WTC11 (cell line): ENCODE measurements around the gene AK5. TPM values are rescaled to one million over a fixed set of nuclear protein-coding genes. Genes with fewer than 3 reads are reported as not detected.

Source experiments
- ATAC-seq: fragments of 200-7000 bp; cut with Tn5 transposase; 2 replicates; pipeline ENCODE4 v1.10.0; 2021; ENCODE audit warnings: mild to moderate bottlenecking, moderate library complexity
- CTCF ChIA-PET: fragments of 300-600 bp; sonication (Branson Sonifier 250); formaldehyde crosslinking; loops from one replicate; lab custom pipeline; 2021; ENCODE audit warnings: antibody characterized with exemption; lab: Charles Lee
- POLR2A ChIA-PET: fragments of 350-600 bp; sonication (Branson Sonifier 250); formaldehyde crosslinking; loops from one replicate; lab custom pipeline; 2021; ENCODE audit warnings: antibody characterized with exemption; lab: Charles Lee
- DNase-seq: peaks from one replicate; pipeline ENCODE4 v3.0.0; 2021; ENCODE audit warnings: low spot score
- H3K27ac Mint-ChIP-seq: 2 replicates; pipeline ENCODE4 v1.8.0; 2021; ENCODE audit warnings: mixed read lengths
- H3K27me3 Mint-ChIP-seq: 2 replicates; pipeline ENCODE4 v1.8.0; 2021; ENCODE audit warnings: low read depth, mild to moderate bottlenecking, moderate library complexity, mixed read lengths
- H3K36me3 Mint-ChIP-seq: 2 replicates; pipeline ENCODE4 v1.8.0; 2021; ENCODE audit warnings: mixed read lengths
- H3K4me1 Mint-ChIP-seq: 2 replicates; pipeline ENCODE4 v1.8.0; 2022; ENCODE audit warnings: mixed read lengths
- H3K4me3 Mint-ChIP-seq: 2 replicates; pipeline ENCODE4 v1.8.0; 2021; ENCODE audit warnings: mild to moderate bottlenecking, moderate library complexity, mixed read lengths
- H3K9me3 Mint-ChIP-seq: 2 replicates; pipeline ENCODE4 v1.8.0; 2021; ENCODE audit warnings: mixed read lengths
- ELF4 ChIP-seq: sonication (generic); formaldehyde crosslinking; IDR thresholded peaks from 2 replicates; pipeline ENCODE4 v1.8.1; 2022; ENCODE audit warnings: low read depth, mild to moderate bottlenecking, moderate library complexity, missing genetic modification reagents
- EMX1 ChIP-seq: fragments of 250-450 bp; sonication (Bioruptor Pico); IDR thresholded peaks from 2 replicates; pipeline ENCODE4 v1.8.0; 2021; ENCODE audit warnings: mild to moderate bottlenecking
- ESRRA ChIP-seq: sonication (generic); formaldehyde crosslinking; IDR thresholded peaks from 2 replicates; pipeline ENCODE4 v1.8.1; 2022; ENCODE audit warnings: mild to moderate bottlenecking, missing genetic modification reagents, borderline replicate concordance
- FOXP4 ChIP-seq: sonication (generic); formaldehyde crosslinking; IDR thresholded peaks from 2 replicates; pipeline ENCODE4 v1.8.0; 2022; ENCODE audit warnings: mild to moderate bottlenecking, missing genetic modification reagents
- GABPB1 ChIP-seq: sonication (generic); formaldehyde crosslinking; IDR thresholded peaks from 2 replicates; pipeline ENCODE4 v1.8.1; 2023; ENCODE audit warnings: mild to moderate bottlenecking, missing genetic modification reagents
- GTF2I ChIP-seq: fragments of 250-450 bp; sonication (Bioruptor Pico); conservative IDR thresholded peaks from 2 replicates; pipeline ENCODE4 v1.4.0; 2021; ENCODE audit warnings: mild to moderate bottlenecking
- MXD4 ChIP-seq: fragments of 250-450 bp; sonication (Bioruptor Pico); IDR thresholded peaks from 2 replicates; pipeline ENCODE4 v1.8.0; 2021; ENCODE audit warnings: mild to moderate bottlenecking, moderate library complexity, borderline replicate concordance
- PRRX2 ChIP-seq: fragments of 250-450 bp; sonication (Bioruptor Pico); IDR thresholded peaks from 2 replicates; pipeline ENCODE4 v1.8.0; 2021; ENCODE audit warnings: mild to moderate bottlenecking
- TP53 ChIP-seq: sonication (generic); formaldehyde crosslinking; IDR thresholded peaks from 2 replicates; pipeline ENCODE4 v1.8.1; 2023; ENCODE audit warnings: mild to moderate bottlenecking, missing genetic modification reagents
- ZNF396 ChIP-seq: fragments of 250-450 bp; sonication (Bioruptor Pico); IDR thresholded peaks from 2 replicates; pipeline ENCODE4 v1.8.0; 2021; ENCODE audit warnings: mild to moderate bottlenecking, moderate library complexity, borderline replicate concordance
- ZNF423 ChIP-seq: fragments of 250-450 bp; sonication (Bioruptor Pico); IDR thresholded peaks from 2 replicates; pipeline ENCODE4 v2.1.2; 2022; ENCODE audit warnings: mild to moderate bottlenecking, moderate library complexity
- total RNA-seq: library from RNA; stranded (reverse); gene quantifications from 3 replicates; pipeline ENCODE4 v1.2.3, GENCODE V29; 2021
- TF ChIP-seq, protein P1 (sequence below): sonication (generic); formaldehyde crosslinking; IDR thresholded peaks from 2 replicates; pipeline ENCODE4 v1.8.0; 2022; ENCODE audit warnings: missing genetic modification reagents
- TF ChIP-seq, protein P2 (sequence below): fragments of 250-450 bp; sonication (Bioruptor Pico); conservative IDR thresholded peaks from 2 replicates; pipeline ENCODE4 v1.9.0; 2021; ENCODE audit warnings: mild to moderate bottlenecking
- TF ChIP-seq, protein P3 (sequence below): fragments of 250-450 bp; sonication (Bioruptor Pico); IDR thresholded peaks from 2 replicates; pipeline ENCODE4 v2.1.2; 2022; ENCODE audit warnings: mild to moderate bottlenecking, moderate library complexity
- TF ChIP-seq, protein P4 (sequence below): sonication (generic); formaldehyde crosslinking; IDR thresholded peaks from 2 replicates; pipeline ENCODE4 v1.8.0; 2022; ENCODE audit warnings: mild to moderate bottlenecking, missing genetic modification reagents
- TF ChIP-seq, protein P5 (sequence below): sonication (generic); formaldehyde crosslinking; IDR thresholded peaks from 2 replicates; pipeline ENCODE4 v1.8.1; 2022; ENCODE audit warnings: low read depth, missing genetic modification reagents, borderline replicate concordance
- TF ChIP-seq, protein P6 (sequence below): fragments of 250-450 bp; sonication (Bioruptor Pico); IDR thresholded peaks from 2 replicates; pipeline ENCODE4 v1.9.0; 2021; ENCODE audit warnings: mild to moderate bottlenecking, borderline replicate concordance
- TF ChIP-seq, protein P7 (sequence below): fragments of 250-450 bp; sonication (Bioruptor Pico); IDR thresholded peaks from 2 replicates; pipeline ENCODE4 v1.9.0; 2021; ENCODE audit warnings: moderate library complexity, mild to moderate bottlenecking, inconsistent platforms, borderline replicate concordance

AK5 gene
- total RNA-seq, 1 experiment from 2014 or later = 3.0 TPM

GRCh38 chr1:77275194-77275593, 6.6 kb upstream of the AK5 start:
- peaks cover 5% of the 10 kb centered on the region; the same call in 1 of the 2 replicates for H3K4me1 Mint-ChIP-seq
- ATAC-seq = peak; percentile 76
- TF ChIP-seq, protein P1, sequence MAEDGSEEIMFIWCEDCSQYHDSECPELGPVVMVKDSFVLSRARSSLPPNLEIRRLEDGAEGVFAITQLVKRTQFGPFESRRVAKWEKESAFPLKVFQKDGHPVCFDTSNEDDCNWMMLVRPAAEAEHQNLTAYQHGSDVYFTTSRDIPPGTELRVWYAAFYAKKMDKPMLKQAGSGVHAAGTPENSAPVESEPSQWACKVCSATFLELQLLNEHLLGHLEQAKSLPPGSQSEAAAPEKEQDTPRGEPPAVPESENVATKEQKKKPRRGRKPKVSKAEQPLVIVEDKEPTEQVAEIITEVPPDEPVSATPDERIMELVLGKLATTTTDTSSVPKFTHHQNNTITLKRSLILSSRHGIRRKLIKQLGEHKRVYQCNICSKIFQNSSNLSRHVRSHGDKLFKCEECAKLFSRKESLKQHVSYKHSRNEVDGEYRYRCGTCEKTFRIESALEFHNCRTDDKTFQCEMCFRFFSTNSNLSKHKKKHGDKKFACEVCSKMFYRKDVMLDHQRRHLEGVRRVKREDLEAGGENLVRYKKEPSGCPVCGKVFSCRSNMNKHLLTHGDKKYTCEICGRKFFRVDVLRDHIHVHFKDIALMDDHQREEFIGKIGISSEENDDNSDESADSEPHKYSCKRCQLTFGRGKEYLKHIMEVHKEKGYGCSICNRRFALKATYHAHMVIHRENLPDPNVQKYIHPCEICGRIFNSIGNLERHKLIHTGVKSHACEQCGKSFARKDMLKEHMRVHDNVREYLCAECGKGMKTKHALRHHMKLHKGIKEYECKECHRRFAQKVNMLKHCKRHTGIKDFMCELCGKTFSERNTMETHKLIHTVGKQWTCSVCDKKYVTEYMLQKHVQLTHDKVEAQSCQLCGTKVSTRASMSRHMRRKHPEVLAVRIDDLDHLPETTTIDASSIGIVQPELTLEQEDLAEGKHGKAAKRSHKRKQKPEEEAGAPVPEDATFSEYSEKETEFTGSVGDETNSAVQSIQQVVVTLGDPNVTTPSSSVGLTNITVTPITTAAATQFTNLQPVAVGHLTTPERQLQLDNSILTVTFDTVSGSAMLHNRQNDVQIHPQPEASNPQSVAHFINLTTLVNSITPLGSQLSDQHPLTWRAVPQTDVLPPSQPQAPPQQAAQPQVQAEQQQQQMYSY (CRISPR knock-in tag) = no peak
- TF ChIP-seq EMX1 (CRISPR knock-in tag) (no peak), ZNF423 (CRISPR knock-in tag) (no peak), PRRX2 (CRISPR knock-in tag) (no peak), ESRRA (CRISPR knock-in tag) (no peak), FOXP4 (no peak), GABPB1 (CRISPR knock-in tag) (no peak), ZNF396 (CRISPR knock-in tag) (no peak)
- TF ChIP-seq, protein P2, sequence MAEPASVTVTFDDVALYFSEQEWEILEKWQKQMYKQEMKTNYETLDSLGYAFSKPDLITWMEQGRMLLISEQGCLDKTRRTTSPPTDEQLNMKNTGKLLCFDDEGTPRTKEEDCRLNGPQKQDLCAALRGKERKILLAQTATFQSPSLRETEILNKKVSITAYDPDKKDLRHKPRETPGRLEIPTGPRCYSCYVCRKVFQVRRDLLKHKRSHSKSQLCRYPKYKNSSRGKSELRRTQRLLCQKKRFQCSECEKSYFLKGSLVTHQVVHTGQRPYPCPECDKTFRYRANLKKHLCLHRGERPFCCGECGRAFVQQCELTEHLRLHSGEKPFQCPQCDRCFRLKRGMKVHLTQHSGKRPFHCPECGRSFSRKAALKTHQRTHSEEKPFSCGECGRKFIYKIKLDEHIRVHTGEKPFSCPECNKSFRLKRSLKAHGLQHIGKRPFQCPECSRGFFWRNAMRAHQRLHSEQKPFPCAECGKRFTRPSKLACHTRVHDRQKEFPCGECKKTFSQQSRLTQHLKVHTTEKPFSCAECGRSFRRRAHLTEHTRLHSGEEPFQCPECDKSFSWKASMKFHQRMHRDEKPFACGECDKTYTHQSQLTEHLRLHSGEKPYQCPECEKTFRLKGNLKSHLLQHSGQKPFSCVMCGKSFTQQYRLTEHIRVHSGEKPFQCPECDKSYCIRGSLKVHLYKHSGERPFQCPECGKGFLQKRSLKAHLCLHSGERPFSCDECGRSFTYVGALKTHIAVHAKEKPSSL (CRISPR knock-in tag) = no peak
- TF ChIP-seq, protein P3, sequence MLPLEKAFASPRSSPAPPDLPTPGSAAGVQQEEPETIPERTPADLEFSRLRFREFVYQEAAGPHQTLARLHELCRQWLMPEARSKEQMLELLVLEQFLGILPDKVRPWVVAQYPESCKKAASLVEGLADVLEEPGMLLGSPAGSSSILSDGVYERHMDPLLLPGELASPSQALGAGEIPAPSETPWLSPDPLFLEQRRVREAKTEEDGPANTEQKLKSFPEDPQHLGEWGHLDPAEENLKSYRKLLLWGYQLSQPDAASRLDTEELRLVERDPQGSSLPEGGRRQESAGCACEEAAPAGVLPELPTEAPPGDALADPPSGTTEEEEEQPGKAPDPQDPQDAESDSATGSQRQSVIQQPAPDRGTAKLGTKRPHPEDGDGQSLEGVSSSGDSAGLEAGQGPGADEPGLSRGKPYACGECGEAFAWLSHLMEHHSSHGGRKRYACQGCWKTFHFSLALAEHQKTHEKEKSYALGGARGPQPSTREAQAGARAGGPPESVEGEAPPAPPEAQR = no peak
- TF ChIP-seq, protein P4, sequence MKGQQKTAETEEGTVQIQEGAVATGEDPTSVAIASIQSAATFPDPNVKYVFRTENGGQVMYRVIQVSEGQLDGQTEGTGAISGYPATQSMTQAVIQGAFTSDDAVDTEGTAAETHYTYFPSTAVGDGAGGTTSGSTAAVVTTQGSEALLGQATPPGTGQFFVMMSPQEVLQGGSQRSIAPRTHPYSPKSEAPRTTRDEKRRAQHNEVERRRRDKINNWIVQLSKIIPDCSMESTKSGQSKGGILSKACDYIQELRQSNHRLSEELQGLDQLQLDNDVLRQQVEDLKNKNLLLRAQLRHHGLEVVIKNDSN (CRISPR knock-in tag) = no peak
- TF ChIP-seq, protein P5, sequence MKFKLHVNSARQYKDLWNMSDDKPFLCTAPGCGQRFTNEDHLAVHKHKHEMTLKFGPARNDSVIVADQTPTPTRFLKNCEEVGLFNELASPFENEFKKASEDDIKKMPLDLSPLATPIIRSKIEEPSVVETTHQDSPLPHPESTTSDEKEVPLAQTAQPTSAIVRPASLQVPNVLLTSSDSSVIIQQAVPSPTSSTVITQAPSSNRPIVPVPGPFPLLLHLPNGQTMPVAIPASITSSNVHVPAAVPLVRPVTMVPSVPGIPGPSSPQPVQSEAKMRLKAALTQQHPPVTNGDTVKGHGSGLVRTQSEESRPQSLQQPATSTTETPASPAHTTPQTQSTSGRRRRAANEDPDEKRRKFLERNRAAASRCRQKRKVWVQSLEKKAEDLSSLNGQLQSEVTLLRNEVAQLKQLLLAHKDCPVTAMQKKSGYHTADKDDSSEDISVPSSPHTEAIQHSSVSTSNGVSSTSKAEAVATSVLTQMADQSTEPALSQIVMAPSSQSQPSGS = no peak
- H3K9me3 Mint-ChIP-seq = no peaks in the 10 kb centered on the region
- POLR2A ChIA-PET = no interaction called here
- DNase-seq = no peak
- CTCF ChIA-PET = no interaction called here
- H3K36me3 Mint-ChIP-seq = no peaks in the 10 kb centered on the region
- no peak overlapping the region for H3K4me3 Mint-ChIP-seq
- H3K27ac Mint-ChIP-seq = no peak overlapping the region
- peaks cover 30% of the 10 kb centered on the region for H3K27me3 Mint-ChIP-seq

DNA sequence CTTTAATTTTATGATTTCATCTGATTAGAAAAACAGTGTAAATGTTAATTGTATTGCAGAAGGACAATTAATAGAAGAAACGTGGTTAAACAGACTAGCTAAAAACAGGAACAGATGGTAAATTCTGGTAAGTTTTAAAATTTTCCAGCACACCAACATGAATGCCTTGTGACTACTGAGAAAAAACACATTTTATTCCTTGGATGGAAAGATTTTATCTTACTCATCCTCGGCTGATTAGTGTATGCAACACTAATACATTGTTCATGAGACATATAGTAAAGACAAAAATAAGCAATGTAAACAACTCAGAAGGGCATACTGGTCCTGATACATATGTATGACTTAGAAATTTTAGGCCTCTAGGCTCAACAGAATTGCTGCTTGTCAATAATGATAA, 4.9 kb upstream of the AK5 start:
- Mint-ChIP-seq H3K4me1 (peaks cover 13% of the 10 kb centered on the region), H3K4me3 (no peak overlapping the region), H3K36me3 (no peaks in the 10 kb centered on the region), H3K9me3 (no peaks in the 10 kb centered on the region), H3K27me3 (peaks cover 44% of the 10 kb centered on the region), H3K27ac (no peak overlapping the region)
- ATAC-seq = no peak
- CTCF ChIA-PET = no interaction called here
- no peak for DNase-seq
- POLR2A ChIA-PET = no interaction called here
- TF ChIP-seq TP53 (CRISPR knock-in tag) (no peak), MXD4 (CRISPR knock-in tag) (no peak), ELF4 (CRISPR knock-in tag) (no peak), GTF2I (CRISPR knock-in tag) (no peak), EMX1 (CRISPR knock-in tag) (no peak)
- TF ChIP-seq, protein P6, sequence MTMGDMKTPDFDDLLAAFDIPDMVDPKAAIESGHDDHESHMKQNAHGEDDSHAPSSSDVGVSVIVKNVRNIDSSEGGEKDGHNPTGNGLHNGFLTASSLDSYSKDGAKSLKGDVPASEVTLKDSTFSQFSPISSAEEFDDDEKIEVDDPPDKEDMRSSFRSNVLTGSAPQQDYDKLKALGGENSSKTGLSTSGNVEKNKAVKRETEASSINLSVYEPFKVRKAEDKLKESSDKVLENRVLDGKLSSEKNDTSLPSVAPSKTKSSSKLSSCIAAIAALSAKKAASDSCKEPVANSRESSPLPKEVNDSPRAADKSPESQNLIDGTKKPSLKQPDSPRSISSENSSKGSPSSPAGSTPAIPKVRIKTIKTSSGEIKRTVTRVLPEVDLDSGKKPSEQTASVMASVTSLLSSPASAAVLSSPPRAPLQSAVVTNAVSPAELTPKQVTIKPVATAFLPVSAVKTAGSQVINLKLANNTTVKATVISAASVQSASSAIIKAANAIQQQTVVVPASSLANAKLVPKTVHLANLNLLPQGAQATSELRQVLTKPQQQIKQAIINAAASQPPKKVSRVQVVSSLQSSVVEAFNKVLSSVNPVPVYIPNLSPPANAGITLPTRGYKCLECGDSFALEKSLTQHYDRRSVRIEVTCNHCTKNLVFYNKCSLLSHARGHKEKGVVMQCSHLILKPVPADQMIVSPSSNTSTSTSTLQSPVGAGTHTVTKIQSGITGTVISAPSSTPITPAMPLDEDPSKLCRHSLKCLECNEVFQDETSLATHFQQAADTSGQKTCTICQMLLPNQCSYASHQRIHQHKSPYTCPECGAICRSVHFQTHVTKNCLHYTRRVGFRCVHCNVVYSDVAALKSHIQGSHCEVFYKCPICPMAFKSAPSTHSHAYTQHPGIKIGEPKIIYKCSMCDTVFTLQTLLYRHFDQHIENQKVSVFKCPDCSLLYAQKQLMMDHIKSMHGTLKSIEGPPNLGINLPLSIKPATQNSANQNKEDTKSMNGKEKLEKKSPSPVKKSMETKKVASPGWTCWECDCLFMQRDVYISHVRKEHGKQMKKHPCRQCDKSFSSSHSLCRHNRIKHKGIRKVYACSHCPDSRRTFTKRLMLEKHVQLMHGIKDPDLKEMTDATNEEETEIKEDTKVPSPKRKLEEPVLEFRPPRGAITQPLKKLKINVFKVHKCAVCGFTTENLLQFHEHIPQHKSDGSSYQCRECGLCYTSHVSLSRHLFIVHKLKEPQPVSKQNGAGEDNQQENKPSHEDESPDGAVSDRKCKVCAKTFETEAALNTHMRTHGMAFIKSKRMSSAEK (CRISPR knock-in tag) = no peak
- TF ChIP-seq, protein P7, sequence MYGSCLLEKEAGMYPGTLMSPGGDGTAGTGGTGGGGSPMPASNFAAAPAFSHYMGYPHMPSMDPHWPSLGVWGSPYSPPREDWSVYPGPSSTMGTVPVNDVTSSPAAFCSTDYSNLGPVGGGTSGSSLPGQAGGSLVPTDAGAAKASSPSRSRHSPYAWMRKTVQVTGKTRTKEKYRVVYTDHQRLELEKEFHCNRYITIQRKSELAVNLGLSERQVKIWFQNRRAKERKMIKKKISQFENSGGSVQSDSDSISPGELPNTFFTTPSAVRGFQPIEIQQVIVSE (CRISPR knock-in tag) = no peak
